Spleen (tissue), 11 donors: ENCODE measurements around the gene KCNK6. TPM values are rescaled to one million over a fixed set of nuclear protein-coding genes. Genes with fewer than 3 reads are reported as not detected.

Source experiments
- DNase-seq: peaks from one replicate; pipeline ENCODE4 v3.0.0-alpha.2; 2020
- H3K27ac ChIP-seq, 8 donors: fragments of 200-600 bp; sonication (generic) in 7 of 8; 1 replicate in 4 of 8; 2 replicates in 4 of 8; pipeline versions ENCODE4 v1.5.0 to v1.8.0; 2016 to 2021; ENCODE audit warnings: inconsistent platforms in 4 of 8, mild to moderate bottlenecking in 4 of 8, moderate library complexity in 1 of 8
- H3K27me3 ChIP-seq, 7 donors: fragments of 200-600 bp; sonication (generic) in 6 of 7; replicated peaks in 1 of 7; 1 replicate in 4 of 7; 2 replicates in 3 of 7; pipeline versions ENCODE4 v1.5.0 to v1.8.0; 2016 to 2021; ENCODE audit warnings: inconsistent platforms in 3 of 7, mild to moderate bottlenecking in 1 of 7
- H3K36me3 ChIP-seq, 6 donors: fragments of 200-600 bp; sonication (generic) in 5 of 6; 1 replicate in 4 of 6; 2 replicates in 2 of 6; pipeline versions ENCODE4 v1.5.0 to v1.8.0; 2016 to 2021; ENCODE audit warnings: inconsistent platforms in 2 of 6
- H3K4me1 ChIP-seq, 6 donors: fragments of 200-600 bp; sonication (generic) in 5 of 6; 1 replicate in 3 of 6; 2 replicates in 3 of 6; pipeline versions ENCODE4 v1.5.0 to v1.8.0; 2016 to 2021; ENCODE audit warnings: inconsistent platforms in 3 of 6
- H3K4me3 ChIP-seq, 8 donors: fragments of 200-600 bp; sonication (generic) in 7 of 8; 1 replicate in 4 of 8; 2 replicates in 4 of 8; pipeline versions ENCODE4 v1.5.0 to v1.8.0; 2016 to 2021; ENCODE audit warnings: inconsistent platforms in 4 of 8, mild to moderate bottlenecking in 4 of 8, moderate library complexity in 2 of 8
- H3K9me3 ChIP-seq, 8 donors: fragments of 200-600 bp; sonication (generic) in 7 of 8; 1 replicate in 4 of 8; 2 replicates in 4 of 8; pipeline versions ENCODE4 v1.5.0 to v1.8.0; 2016 to 2021; ENCODE audit warnings: inconsistent platforms in 4 of 8
- POLR2A ChIP-seq, 3 donors: fragments of 450-650 bp; IDR thresholded peaks; one replicate each; pipeline ENCODE4 v1.5.1; 2017; ENCODE audit warnings: antibody characterized with exemption in 3 of 3, mild to moderate bottlenecking in 1 of 3
- POLR2AphosphoS5 ChIP-seq, 3 donors: sonication (generic); formaldehyde crosslinking; IDR thresholded peaks; one replicate each; pipeline ENCODE4 v1.5.1; 2017; ENCODE audit warnings: antibody characterized with exemption in 3 of 3
- WGBS, 5 donors: extraction: QIAGEN DNeasy Blood & Tissue Kit in 3 of 5; methylation state at CpG; one replicate each; pipeline versions ENCODE4 v1.1.5 to v1.1.7; 2013 to 2018; 5-methylcytosine and 5-hydroxymethylcytosine counted together
- intact Hi-C: fragments of 100-400 bp; cut with DNase I; formaldehyde crosslinking; loops from one replicate; pipeline ENCODE4 v1.15.0; 2023; ENCODE audit warnings: low total_unique reads
- polyA plus RNA-seq, 3 donors: library from polyadenylated mRNA; stranded (reverse); fragments of 200-250 nt; gene quantifications; one replicate each; pipeline ENCODE4 v1.2.1, GENCODE V29; 2013
- total RNA-seq, 7 donors: library from RNA; depleted of rRNA in 3 of 7; stranded (reverse); fragments of >200 nt in 3 of 7; fragmentation: NEBNext Ultra II Directional in 4 of 7; extraction: Animal tissue kit (Norgen Biotek cat#: 25700) in 4 of 7; gene quantifications; one replicate each; pipeline versions ENCODE4 v1.1.0 to v1.2.1, GENCODE V29; 2016 to 2021
- TF ChIP-seq, protein P1 (sequence below), 11 experiments: fragments of 200-600 bp in 7 of 11; fragments of 450-650 bp in 4 of 11; sonication (generic) in 4 of 11; IDR thresholded peaks in 8 of 11; conservative IDR thresholded peaks in 3 of 11; 1 replicate in 7 of 11; 2 replicates in 4 of 11; pipeline versions ENCODE4 v1.4.0 to v1.8.0; 2016 to 2021; ENCODE audit warnings: antibody characterized with exemption in 11 of 11, inconsistent platforms in 4 of 11, mild to moderate bottlenecking in 1 of 11
- donor health status: healthy with polysubstance abuse.
- donor health status: DM: no; HTN: no; CAD: no; lungs with moderate emphysema.
- donor health status: DM: no; HTN: no; CAD: no.
- donor health status: Bipolar disorder and iron deficiency.
- donor health status: healthy.
- donor health status: DM: no; HTN: no; CAD: no.
- donor health status: DM: yes; HTN: yes; CAD: no.

KCNK6 gene
- total and polyA plus RNA-seq, 10 donors = 3.8 to 25.9 (median 13.6) TPM

DNA sequence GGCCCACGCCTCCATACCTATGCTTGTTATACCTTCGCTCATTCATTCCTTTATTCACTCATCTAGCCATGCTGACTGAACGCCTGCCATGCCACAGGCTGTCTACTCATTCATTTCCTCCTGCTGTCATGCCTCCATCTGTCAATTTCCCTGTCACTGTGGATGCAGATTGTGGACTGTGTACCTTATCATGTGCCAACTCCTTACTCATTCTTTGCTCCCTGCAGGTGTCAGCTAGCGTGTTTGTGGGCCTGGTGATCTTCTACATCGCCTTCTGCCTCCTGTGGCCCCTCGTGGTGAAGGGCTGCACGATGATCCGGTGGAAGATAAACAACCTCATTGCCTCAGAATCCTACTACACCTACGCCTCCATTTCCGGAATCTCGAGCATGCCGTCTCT lies 50.7 kb downstream of the KCNK6 start:
- WGBS, 5 donors = 69 to 79% (median 73%) methylated on average over 12 of the region's 12 CpGs
- no peak for DNase-seq
- intact Hi-C loops = loop anchor here (5.0 kb wide), 1 partner anchor 33 kb away; the partner anchor contains the start of gene CATSPERG
- Histone ChIP-seq H3K9me3 (no peaks in the 10 kb centered on the region), H3K4me3 (no peak overlapping the region), H3K4me1 (peaks cover under 1 to 12% (median 6%) of the 10 kb centered on the region in 6 donors), H3K27me3 (peaks cover 0 to 31% (median 0%) of the 10 kb centered on the region in 7 donors), H3K36me3 (no peaks in the 10 kb centered on the region), H3K27ac (no peak overlapping the region)
- no peak for TF ChIP-seq POLR2AphosphoS5 (IDR thresholded peaks at IDR 0.05)

DNA sequence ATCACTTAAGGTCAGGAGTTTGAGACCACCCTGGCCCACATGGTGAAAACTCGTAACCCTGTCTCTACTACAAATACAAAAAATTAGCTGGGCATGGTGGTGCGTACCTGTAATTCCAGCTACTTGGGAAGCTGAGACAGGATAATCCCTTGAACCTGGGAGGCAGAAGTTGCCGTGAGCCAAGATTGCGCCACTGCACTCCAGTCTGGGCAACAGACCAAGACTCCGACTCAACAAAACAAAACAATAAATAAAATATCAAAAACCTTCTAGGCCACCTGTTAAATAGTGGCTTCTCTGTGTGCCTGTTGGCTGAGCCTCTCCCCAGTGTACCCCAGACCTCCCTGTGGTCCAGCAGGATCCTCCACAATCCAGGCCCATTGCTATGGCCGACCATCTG lies 51.4 kb downstream of the KCNK6 start:
- DNase-seq = no peak
- intact Hi-C loops = loop anchor here (5.0 kb wide), 1 partner anchor 34 kb away; the partner anchor contains the start of gene CATSPERG
- TF ChIP-seq POLR2AphosphoS5 (IDR thresholded peaks at IDR 0.05) (no peak), POLR2A (IDR thresholded peaks at IDR 0.05) (no peak)
- TF ChIP-seq, protein P1, sequence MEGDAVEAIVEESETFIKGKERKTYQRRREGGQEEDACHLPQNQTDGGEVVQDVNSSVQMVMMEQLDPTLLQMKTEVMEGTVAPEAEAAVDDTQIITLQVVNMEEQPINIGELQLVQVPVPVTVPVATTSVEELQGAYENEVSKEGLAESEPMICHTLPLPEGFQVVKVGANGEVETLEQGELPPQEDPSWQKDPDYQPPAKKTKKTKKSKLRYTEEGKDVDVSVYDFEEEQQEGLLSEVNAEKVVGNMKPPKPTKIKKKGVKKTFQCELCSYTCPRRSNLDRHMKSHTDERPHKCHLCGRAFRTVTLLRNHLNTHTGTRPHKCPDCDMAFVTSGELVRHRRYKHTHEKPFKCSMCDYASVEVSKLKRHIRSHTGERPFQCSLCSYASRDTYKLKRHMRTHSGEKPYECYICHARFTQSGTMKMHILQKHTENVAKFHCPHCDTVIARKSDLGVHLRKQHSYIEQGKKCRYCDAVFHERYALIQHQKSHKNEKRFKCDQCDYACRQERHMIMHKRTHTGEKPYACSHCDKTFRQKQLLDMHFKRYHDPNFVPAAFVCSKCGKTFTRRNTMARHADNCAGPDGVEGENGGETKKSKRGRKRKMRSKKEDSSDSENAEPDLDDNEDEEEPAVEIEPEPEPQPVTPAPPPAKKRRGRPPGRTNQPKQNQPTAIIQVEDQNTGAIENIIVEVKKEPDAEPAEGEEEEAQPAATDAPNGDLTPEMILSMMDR (IDR thresholded peaks at IDR 0.05 in 8 of 11, conservative IDR thresholded peaks at IDR 0.05 in 3 of 11) = no peak
- WGBS, 5 donors = 76 to 90% (median 81%) methylated on average over 6 of the region's 6 CpGs
- H3K4me3 ChIP-seq = no peak overlapping the region
- H3K27me3 ChIP-seq = peaks cover 0 to 25% (median 0%) of the 10 kb centered on the region in 7 donors
- peaks cover 8 to 19% (median 14%) of the 10 kb centered on the region in 6 donors for H3K4me1 ChIP-seq
- peaks cover 0 to 2% (median under 1%) of the 10 kb centered on the region in 6 donors for H3K36me3 ChIP-seq
- no peak overlapping the region for H3K27ac ChIP-seq
- H3K9me3 ChIP-seq = no peaks in the 10 kb centered on the region

DNA sequence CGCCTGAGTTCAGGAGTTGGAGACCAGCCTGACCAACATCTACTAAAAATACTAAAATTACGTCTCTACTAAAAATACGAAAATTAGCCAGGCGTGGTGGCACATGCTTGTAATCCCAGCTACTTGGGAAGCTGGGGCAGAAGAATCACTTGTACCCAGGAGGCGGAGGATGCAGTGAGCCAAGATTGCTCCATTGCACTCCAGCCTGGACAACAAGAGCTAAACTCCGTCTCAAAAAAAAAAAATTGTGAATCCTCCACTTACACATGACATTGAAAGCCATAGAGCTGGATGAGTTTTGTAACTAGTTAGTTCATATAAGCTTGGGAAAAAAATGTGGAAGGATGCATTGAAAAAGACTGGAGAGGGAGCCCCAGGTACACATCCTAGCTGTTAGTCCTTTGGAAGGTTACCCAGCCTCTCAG lies 54.3 kb downstream of the KCNK6 start:
- Histone ChIP-seq H3K9me3 (no peaks in the 10 kb centered on the region), H3K27me3 (peaks cover 0 to 3% (median 0%) of the 10 kb centered on the region in 7 donors), H3K27ac (peak overlapping the region; percentile 84 to 97 (median 92)), H3K4me3 (peak overlapping the region in 7 of 8 donors; percentile 10 to 92 (median 83)), H3K4me1 (peaks cover 12 to 40% (median 26%) of the 10 kb centered on the region in 6 donors), H3K36me3 (peaks cover 0 to 30% (median 16%) of the 10 kb centered on the region in 6 donors)
- no peak for DNase-seq
- TF ChIP-seq, protein P1 (IDR thresholded peaks at IDR 0.05 in 8 of 11, conservative IDR thresholded peaks at IDR 0.05 in 3 of 11) = no peak
- TF ChIP-seq POLR2A (IDR thresholded peaks at IDR 0.05) = no peak
- TF ChIP-seq POLR2AphosphoS5 (IDR thresholded peaks at IDR 0.05) = no peak
- WGBS, 5 donors = 72 to 83% (median 76%) methylated on average over 6 of the region's 6 CpGs
- intact Hi-C loops = loop anchor here (5.0 kb wide), 1 partner anchor 37 kb away; the partner anchor contains the start of gene CATSPERG

DNA sequence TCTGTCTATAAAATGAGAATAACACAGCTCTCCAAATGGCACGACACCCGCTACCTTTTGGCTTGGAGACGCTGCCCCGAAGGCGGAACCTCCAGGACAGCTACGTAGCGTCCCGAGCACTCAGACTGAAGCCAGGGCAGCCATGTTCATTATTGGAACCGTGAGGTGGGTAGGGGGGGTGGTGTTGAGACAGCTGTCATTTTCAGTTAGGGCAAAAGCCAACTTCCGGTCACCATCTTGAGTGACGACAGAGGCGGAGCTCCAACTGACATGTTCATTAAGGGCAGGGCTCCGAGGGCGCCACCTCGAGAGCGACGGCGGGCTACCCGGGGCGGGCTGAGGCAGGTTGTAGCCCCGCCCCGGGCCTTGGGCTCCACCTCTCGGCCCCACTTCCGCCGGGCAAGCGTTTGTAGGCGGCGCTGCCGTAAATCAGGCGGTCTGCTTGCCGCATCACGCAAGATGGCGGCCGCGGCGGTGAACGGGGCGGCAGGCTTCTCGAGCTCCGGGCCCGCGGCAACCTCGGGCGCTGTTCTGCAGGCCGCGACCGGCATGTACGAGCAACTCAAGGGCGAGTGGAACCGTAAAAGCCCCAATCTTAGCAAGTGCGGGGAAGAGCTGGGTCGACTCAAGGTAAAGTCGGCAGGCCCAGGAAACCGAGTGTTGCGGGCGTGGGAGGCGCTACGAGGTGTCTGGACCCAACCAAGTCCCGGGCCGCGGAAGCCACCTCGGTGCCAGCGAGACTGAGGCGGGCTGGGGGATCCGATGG lies 54.9 kb downstream of the KCNK6 start, which contains the start of gene PSMD8:
PSMD8 (plus strand) TSS at position 240 of the 766 bp plus-strand sequence; CDS start at position 271, 31 bp downstream.
- DNase-seq = peak; percentile 100
- Histone ChIP-seq H3K36me3 (peaks cover 0 to 36% (median 22%) of the 10 kb centered on the region in 6 donors), H3K27me3 (no peaks in the 10 kb centered on the region), H3K27ac (peak within 1 kb of the TSS; percentile 88 to 97 (median 92)), H3K4me1 (peaks cover 12 to 40% (median 26%) of the 10 kb centered on the region in 6 donors), H3K4me3 (peak within 1 kb of the TSS; percentile 72 to 92 (median 87)), H3K9me3 (no peaks in the 10 kb centered on the region)
- WGBS, 5 donors = 0% methylated on average over 25 to 65 of the region's 65 CpGs
- intact Hi-C loops = loop anchor here (5.0 kb wide), 1 partner anchor 37 kb away; the partner anchor contains the start of gene CATSPERG
- TF ChIP-seq POLR2A (IDR thresholded peaks at IDR 0.05) = peak; percentile 78 to 84 (median 83)
- TF ChIP-seq, protein P1 (IDR thresholded peaks at IDR 0.05 in 8 of 11, conservative IDR thresholded peaks at IDR 0.05 in 3 of 11) = peak in 9 of 11 experiments; percentile 5 to 78 (median 49)
- TF ChIP-seq POLR2AphosphoS5 (IDR thresholded peaks at IDR 0.05) = peak; percentile 97 to 99 (median 97)
